Endothelial cell of hepatic sinusoid (primary cell): ENCODE data around the gene KHK.

Experiments used
- in situ Hi-C: cut with HindIII; loops from 2 replicates; pipeline ENCODE4 v1.10.0; 2017; ENCODE audit warnings: low sequenced_read_pairs

The KHK gene

DNA sequence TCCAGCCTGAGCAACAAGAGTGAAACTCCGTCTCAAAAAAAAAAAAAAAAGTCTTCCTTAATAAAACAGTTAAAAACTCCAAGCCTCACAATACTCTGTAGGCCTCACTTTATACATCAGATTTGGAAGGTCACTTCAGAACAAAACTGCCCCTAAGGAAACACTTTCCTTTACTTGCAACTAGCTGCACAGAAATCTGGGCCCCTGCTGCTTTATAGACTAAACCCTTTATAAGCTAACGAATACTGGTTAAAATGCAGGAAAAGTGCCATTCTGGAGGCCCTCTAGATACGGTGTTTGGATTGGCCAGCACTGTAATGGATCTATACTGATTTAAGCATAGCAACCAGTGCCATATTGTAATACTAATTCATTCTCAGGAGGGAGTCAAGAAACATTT is 38.5 kb downstream of the KHK start:
- in situ Hi-C loops, result loop anchor here (5.0 kb wide), 1 partner anchor 42 kb away; no protein-coding TSS in a partner anchor

DNA sequence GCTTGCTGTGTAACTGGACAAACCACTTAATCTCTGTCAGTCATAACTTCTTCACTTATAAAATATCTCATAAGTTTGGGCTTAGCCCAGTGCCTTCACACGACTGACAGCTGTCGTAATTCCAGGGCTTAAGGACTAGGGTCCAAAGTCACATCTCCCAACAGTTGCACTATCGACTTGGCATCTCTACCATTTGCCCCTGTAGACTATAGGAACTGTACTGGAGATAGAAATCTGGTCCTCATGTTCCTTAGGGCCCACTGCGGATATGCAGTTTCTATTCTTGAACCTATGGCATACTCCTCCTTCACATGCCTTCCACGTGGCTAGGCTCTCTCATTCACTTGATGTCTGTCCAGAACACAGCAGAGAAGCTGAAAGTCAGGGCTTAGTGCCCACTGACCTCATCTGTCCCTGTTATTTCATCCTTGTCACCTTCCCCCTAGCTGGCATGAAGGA is 39.7 kb downstream of the KHK start:
- in situ Hi-C loops, result loop anchor here (5.0 kb wide), 1 partner anchor 41 kb away; no protein-coding TSS in a partner anchor

DNA sequence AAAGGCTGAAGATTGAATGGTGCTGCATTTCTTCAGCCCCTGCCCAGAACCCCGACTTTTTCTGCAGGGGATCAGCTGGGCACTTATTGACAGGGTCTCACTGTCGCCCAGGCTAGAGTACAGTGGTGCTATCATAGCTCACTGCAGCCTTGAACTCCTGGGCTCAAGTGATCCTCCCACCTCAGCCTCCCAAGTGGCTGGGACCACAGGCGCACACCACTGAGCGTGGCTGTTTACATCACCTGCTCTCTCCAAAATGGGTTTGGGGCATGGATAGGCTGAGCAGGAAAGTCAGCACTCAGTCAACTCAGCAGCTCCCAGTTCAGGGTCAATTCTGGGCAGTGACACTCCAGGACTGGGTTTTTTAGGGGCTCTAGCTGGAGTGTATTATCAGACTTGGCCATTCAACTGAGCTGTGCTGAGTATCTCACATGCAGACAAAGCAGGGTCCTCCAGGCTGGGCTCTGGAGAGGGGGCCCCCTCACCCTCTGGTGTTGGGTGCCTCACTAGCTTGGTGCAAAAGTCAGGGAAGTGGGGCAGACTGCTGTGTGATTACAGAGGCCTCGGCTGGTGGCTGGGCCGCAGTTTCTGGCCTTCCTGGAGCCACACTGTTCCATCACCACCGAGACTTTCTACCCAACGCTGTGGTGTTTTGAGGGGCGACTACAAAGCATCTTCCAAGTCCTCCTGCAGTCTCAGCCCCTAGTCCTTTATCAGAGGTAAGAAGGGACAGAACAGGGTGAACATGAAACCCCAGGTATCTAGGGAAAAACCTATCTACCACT is 41.5 kb downstream of the KHK start:
- in situ Hi-C loops, result loop anchor here (5.0 kb wide), 1 partner anchor 39 kb away; no protein-coding TSS in a partner anchor

DNA sequence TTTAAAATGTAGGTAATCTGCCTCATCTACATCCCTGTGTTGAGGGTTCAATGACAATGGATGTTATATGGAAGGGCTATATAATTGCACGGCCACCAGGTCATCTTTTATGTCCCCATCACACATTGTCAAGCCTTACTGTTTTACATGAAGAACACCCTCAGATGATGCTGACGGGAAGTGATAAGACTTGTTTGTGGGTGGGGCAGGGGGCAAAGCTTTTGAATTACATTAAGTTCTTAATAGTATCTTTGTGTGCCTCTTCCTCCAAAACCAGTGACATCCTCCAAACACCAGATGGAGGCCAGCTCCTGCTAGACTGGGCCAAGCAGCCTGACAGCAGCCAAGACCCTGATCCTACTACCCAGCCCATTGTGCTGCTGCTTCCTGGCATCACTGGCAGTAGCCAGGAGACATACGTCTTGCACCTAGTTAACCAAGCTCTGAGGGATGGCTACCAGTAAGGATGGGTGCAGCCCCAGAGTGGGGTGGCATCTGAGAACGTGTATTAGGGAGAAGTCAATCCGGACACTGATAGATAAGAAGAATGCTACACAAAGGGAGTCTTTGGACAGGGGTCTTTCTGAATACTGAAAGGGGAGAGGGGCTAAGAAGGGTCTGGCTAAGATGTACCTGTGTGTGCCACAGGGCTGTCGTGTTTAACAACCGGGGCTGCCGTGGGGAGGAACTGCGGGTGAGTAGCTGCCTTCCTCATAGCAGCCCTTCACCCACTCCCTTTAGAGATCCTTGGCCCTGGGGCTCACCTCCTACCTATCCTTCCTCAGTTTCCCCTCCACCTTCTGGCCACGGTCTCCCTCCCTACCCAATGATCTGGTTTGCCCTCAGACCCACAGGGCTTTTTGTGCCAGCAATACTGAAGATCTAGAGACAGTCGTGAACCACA is 42.3 kb downstream of the KHK start:
- in situ Hi-C loops, result loop anchor here (5.0 kb wide), 1 partner anchor 38 kb away; no protein-coding TSS in a partner anchor

DNA sequence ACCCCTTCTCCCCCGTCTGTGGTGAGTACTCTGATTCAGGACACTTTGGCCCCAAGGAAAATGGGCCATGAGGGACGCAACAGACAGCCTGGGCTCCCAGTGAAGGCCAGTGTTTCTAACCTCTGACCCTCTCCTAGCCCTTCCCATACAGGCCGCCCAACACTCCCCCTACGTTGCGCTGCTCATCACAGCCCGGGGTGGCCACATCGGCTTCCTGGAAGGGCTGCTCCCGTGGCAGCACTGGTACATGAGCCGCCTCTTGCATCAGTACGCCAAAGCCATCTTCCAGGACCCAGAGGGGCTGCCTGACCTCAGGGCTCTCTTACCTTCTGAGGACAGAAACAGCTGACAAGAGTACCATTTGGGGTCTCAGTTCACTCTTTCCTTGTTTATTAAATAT is 43.8 kb downstream of the KHK start:
- in situ Hi-C loops, result no loop called here

DNA sequence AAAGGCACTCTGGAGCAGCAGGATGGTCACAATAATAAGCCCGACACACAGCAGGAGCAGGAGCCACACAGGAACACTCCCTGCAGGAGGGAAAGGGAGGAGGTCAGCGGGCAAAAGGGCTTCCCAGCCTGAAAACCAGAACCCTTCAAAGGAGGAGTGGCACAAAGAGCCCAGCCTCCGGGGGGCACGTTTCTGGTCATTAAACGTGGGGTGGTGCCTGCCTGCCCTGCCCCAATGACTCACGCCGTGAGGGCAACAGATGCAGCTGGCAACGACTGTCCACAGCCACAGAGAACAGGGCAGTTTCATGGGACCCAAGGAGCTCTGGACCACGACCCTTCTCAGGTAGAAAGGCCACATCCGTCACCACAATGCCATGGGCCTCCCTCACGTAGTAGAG is 44.9 kb downstream of the KHK start:
- in situ Hi-C loops, result no loop called here

DNA sequence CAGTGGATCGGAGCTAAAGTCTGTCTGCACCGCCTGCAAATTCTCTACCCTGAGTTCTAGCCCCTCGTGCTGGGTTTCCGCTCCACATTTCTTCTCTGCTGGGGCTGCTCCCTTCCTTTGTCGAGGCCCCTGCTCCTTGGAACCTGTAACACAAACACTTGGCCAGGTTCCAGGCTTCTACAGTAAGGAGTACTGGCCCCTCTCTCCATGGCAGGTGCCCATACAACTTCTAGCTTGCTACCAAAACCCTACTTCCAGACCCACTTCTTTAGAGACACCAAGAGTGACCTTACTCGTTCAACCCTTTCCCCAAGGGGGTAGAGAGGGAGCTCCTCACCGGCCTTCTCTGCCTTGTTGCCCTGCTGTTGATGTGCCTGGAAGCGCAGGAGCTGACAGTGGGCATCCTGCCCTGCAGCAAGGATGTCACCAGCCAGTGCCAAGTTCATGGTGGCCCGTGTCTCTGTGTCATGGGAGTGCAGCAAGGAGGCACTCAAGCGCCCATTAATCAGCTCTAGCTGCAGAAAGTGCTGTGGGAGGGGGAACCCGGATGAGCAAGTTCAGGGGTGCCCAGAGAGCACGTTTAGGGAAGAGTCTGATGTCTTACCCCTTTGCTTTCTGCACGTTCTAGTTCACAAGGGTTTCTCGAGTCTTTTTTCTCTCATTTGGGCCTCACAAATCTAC is 46.8 kb downstream of the KHK start:
- in situ Hi-C loops, result no loop called here

DNA sequence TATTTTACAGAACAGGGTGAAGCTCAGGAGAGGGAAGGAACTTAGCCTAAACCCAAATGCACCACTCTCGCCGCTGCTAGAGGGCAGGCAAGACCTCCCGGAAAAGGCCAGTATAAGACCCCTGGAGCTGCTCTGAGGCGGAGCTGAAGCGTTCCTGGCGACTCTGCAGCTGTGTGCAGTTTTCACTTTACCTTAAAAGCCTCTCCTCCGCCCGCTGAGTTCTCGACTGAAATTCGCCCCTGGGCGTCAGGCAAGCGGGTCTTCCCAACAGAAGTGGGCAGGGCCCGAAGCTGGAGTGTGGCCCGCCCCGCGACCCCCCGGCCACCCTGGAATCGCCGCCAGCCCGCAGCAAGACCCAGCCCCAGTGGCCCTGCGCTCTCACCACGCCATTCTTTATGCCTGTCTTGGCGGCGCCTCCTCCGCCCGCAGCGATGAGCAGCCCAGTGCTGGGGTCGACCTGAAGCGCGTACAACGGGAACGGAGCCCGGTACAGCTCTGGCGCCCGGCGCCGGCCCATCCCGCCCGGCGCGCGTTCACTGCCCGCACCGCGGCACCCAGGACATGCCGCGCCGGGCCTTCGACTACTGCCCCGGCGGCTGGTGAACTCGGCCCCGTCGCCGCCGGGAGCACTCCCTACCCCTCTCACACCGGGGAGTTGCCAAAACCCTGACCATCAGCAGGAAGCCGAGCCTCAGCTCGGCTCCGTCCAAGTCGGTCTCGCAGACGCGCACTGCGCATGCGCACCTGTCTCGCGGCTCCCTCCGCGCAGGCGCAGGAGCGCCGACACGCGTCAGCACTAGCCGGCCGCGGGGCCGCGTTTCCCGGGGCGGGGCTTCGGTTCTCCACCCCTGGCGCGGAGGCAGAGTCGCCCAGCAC is 47.6 kb downstream of the KHK start, which contains the start of gene PREB:
Gene PREB, minus strand, starts transcription at position 732 of the 876 bp plus-strand sequence. Its CDS starts 215 bp downstream, at position 517.
- in situ Hi-C loops, result no loop called here

DNA sequence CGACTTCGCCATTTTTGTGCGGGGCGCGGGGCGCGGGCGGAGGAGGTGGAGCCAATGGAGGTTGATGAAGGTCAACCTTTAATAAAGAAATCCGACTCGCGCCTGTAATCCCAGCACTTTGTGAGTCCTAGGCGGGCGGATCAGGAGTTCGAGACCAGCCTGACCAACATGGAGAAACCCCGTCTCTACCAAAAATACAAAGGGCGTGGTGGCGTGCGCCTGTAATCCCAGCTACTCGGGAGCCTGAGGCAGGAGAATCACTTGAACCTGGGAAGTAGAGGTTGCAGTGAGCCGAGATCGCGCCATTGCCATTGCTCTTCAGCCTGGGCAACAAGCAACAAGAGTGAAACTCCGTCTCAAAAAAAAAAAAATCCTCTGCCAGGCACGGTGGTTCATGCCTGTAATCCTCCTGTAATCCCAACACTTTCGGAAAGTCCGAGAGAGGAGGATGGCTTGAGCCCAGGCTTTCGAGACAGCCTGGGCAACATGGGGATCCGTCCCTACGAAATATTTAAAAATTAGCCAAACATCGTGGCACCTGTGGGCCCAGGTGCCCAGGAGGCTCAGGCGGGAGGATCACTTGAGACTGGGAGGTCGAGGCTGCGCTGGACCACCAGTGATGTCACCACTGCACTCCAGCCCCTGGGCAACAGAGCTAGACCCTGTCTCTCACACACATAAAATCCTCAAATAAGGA is 48.4 kb downstream of the KHK start:
- in situ Hi-C loops, result no loop called here

DNA sequence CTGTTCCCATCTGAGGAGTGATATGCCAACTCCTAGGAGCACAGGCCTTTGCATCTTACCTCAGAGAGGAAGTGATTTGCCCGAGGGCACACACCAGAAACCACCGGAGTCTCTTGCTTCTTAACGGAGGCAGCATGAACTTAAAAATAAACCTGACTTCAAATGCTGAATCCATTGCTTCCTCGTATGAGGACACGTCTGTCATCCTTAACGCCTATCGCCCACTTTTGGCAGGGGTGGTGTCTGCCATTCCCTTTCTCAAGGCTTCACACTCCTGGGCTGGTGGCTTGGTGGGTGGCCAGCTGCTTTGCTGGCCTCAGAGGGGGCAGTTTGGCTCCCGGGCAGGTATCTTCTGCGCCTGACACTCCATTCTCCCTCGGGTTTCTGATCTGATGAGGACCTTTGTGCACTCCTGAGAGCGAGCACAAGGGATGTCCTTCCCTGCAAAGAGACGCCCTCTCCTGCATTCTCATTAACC is 48.9 kb downstream of the KHK start:
- in situ Hi-C loops, result no loop called here

DNA sequence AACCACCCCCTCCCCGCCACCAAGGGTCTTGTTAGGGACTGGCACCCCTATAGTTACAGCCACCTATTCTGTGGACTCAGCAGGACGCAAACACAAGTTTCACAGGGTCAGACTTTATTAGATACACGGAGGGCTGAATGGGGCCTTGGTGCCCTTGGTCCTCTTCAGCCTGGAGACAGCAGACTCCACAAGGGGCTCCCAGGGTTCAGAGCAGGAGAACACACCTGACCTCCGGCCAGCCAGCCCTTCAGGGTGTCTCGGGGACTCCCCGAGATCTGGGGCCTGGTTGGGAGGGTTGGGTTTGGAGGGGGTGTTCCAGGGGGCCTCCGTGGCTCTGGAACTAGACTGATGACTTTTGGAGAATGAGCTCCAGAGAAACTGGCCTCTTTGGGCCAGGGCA is 50.2 kb downstream of the KHK start:
- in situ Hi-C loops, result no loop called here

DNA sequence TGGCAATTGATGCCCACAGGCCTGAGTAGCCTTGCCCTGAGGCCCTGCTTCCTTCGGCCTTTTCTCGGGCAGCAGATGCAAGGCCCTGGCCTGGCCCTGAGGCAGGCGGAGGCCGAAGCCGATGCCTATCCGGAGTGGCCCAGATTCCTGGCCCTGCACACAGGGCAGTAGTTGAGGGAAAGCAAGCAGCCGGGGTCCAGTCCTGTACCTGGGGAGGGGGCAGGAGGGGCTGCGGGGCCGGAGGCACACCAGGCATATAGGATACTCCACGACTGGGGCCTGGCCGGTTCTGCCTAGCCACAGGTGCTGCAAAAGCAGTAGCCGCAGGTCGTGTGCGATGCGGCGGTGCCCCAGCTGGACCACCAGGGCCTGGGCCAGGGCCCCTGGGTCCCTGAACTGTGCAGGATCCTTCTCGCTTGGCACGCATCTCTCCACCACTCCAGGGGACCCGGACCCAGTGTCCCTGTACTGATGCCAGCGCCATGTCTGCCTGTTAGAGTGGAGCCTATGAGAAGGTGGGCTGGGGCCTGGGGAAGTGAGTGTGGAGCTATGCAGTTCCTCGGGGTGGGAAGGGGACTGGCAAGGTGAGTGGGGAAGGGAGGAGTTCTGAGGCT is 50.9 kb downstream of the KHK start:
- in situ Hi-C loops, result no loop called here

DNA sequence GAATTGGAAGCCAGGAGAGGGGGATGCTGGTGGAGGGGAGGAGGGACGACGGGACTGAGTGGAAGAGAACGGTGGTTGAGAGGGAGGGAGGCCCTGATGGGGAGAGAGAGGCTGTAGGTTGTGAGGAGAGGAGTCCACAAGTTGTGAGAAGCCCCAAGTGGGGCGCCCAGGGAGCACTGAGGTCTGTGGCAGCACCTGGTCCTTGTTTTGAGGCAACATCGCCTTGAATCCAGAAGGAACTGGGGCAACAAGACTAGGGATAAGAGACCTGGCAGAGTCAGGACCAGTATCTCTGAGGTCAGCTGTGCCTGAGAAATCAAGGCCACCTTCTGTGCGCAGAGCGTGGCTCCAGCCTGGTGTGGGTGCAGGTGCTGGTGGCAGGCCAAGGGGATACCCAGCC is 51.5 kb downstream of the KHK start:
- in situ Hi-C loops, result no loop called here

DNA sequence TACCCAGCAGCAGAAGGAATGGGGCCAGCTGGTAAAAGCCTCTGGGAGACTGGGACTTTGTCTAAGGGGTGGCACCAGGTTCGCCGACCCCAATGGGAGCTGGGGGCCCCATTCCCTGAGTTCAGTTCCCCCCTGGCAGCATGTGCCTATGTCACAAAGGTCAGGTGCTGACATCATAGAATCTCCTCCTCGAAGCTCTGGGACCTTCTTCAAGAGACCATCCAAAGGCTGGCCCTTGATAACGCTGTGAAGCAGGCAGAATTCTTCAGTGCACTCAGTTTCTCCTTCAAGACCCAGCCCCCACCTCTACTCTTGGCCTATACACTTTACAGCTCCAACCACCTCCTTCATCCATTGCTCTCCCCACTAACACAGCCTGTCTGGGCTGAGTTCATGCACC is 52.7 kb downstream of the KHK start, which contains the start of gene PRR30:
Gene PRR30, minus strand, starts transcription at position 101 of the 400 bp plus-strand sequence. CDS start 1,081 bp downstream, outside the sequence.
- in situ Hi-C loops, result no loop called here

DNA sequence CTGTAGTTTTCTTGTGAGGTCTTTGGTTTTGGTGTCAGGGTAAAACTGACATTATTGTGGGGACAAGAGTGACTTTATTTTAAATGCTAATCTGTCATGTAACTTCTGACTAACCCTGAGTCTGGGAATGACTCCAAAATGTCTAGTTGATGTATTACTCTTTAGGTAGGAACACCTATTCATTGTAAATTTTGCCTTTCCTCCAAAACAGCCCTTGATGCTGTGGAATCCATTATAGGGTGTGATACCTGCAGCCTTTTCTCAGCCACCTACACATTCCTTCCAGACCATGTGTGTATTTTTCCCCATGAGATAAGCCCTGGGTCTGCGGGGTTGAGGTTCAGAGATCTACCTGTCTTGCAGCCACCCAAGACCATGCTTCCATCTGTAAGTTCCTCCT is 56.7 kb downstream of the KHK start:
- in situ Hi-C loops, result no loop called here

DNA sequence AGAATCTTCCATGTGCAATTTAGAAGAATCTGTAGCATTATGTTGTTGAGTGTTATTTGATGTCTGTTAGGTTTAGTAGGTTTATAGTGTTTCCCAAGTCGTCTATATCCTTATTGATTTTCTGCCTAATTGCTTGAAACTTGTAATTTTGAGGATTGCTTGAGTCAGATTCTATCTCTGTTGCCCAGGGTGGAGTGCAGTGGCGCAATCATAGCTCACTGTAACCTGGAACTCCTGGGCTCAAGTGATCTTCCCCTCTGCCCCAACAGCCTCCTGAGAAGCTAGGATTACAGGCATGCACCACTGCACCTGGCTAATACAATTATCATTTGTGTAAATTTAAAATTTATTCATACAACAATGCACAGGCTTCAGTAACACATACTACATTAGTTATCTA is 59.1 kb downstream of the KHK start:
- in situ Hi-C loops, result no loop called here

DNA sequence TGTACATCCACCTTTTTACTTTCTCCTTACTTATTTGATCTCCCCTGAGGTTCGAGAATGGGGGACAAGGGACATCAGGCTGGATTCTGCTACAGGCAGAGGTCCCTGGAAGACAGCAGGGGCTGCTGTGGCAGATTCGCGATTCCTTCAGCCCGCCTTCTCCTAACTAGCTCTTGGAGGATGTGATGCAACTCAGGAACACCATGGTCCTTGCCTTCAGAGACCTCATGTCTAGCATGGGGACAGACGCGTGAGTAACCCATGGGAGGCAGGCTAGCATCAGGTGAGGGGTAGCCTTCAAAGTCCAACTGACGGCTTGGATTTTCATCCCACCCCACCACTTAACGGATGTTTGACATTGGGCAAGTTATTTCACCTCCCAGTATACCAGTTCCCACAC is 61.4 kb downstream of the KHK start:
- in situ Hi-C loops, result no loop called here

DNA sequence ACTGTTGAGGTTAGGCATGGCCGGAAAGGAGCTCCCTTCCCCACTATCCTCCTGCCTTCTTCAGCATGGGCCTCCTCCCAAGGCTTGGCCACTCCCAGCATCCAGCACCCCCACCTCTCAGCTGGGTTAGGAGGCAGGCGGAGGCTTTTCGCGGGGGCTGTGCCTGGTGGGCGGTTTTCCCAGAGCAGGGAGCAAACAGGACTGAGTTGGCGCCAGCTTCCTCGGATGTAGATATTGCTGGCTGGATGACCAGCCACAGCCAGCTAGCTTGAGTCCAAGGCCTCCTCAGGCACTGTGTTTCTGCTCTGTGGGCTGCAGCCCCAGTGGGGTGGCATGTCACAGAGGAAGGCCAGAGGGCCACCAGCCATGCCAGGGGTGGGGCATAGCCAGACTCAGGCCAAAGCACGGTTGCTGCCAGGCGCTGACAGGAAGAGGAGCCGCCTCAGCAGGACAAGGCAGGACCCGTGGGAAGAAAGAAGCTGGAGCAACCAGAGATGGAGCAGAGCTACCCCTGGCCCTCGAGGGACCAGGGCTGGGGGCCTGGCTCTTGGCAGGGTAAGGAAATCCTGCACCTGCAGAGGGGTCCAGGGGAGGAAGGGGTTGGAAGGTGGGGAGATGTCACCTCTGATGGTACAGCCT is 62.3 kb downstream of the KHK start, which contains the start of gene TCF23:
Gene TCF23, plus strand, starts transcription at position 204 of the 639 bp plus-strand sequence. Its CDS starts 130 bp downstream, at position 334.
- in situ Hi-C loops, result no loop called here
